ENCODE results near the gene PRPF19. TPM values are rescaled to one million over a fixed set of nuclear protein-coding genes. Genes with fewer than 3 reads are reported as not detected.
A peak's percentile ranks its signal among the peaks of the same experiment; 100 is the strongest.

Gene PRPF19
- total and polyA plus RNA-seq, 2 experiments from 2014 or later = 19.1 to 58.9 TPM

GRCh38 chr11:60952742-60953170 lies 46.4 kb upstream of the PRPF19 start:
- Histone ChIP-seq H3F3A (ENCODE audit: insufficient read depth) (no peaks in the 10 kb centered on the region), H3K4me3 (peak overlapping the region; percentile 75), H3K27me3 (replicated peaks; ENCODE audit: insufficient read depth) (no peaks in the 10 kb centered on the region), H3K79me2 (ENCODE audit: insufficient read depth) (no peaks in the 10 kb centered on the region), H3K9me2 (ENCODE audit: insufficient read depth) (no peaks in the 10 kb centered on the region), H3K36me3 (ENCODE audit: low read depth) (no peaks in the 10 kb centered on the region), H3K4me1 (ENCODE audit: insufficient read depth) (no peaks in the 10 kb centered on the region), H3K27ac (no peak overlapping the region), H3K9me3 (ENCODE audit: low read depth) (no peaks in the 10 kb centered on the region), H4K20me1 (ENCODE audit: insufficient read depth) (no peaks in the 10 kb centered on the region), H3K4me2 (ENCODE audit: unreplicated experiment) (no peak overlapping the region), H3K9ac (peak overlapping the region; percentile 74), H2AFZ (peak overlapping the region; percentile 98)
- TF ChIP-seq EZH2phosphoT487 (IDR thresholded peaks at IDR 0.05; ENCODE audit: insufficient read depth, low read depth) (no peak), EZH2 (IDR thresholded peaks at IDR 0.05; ENCODE audit: insufficient read depth, poor library complexity, severe bottlenecking) (no peak)
- no peak for DNase-seq
- WGBS, 2 experiments (ENCODE audit: low coverage in 1 of 2, low lambda C conversion rate in 2 of 2, missing lambda C conversion rate in 2 of 2) = 23 to 26% methylated on average over 3 of the region's 3 CpGs
- in situ Hi-C loops (cut with MboI) = no loop called here

GRCh38 chr11:60951904-60952741 lies 45.7 kb upstream of the PRPF19 start, which contains the start of gene SLC15A3:
TSS of gene SLC15A3 (minus strand) at chr11:60952176. CDS start at chr11:60951551, 625 bp downstream.
- Histone ChIP-seq H3K4me1 (ENCODE audit: insufficient read depth) (no peaks in the 10 kb centered on the region), H3K27me3 (replicated peaks; ENCODE audit: insufficient read depth) (no peaks in the 10 kb centered on the region), H3K4me3 (peak within 1 kb of the TSS; percentile 75), H3K79me2 (ENCODE audit: insufficient read depth) (no peaks in the 10 kb centered on the region), H3K4me2 (ENCODE audit: unreplicated experiment) (peak within 1 kb of the TSS; percentile 82), H3K27ac (no peak within 1 kb of the TSS), H4K20me1 (ENCODE audit: insufficient read depth) (no peaks in the 10 kb centered on the region), H3K9me3 (ENCODE audit: low read depth) (no peaks in the 10 kb centered on the region), H3F3A (ENCODE audit: insufficient read depth) (no peaks in the 10 kb centered on the region), H3K9me2 (ENCODE audit: insufficient read depth) (no peaks in the 10 kb centered on the region), H3K9ac (peak within 1 kb of the TSS; percentile 74), H3K36me3 (ENCODE audit: low read depth) (no peaks in the 10 kb centered on the region), H2AFZ (peak within 1 kb of the TSS; percentile 98)
- WGBS, 2 experiments (ENCODE audit: low coverage in 1 of 2, low lambda C conversion rate in 2 of 2, missing lambda C conversion rate in 2 of 2) = 2 to 4% methylated on average over 15 to 23 of the region's 23 CpGs
- no peak for TF ChIP-seq EZH2 (IDR thresholded peaks at IDR 0.05; ENCODE audit: insufficient read depth, poor library complexity, severe bottlenecking)
- no peak for TF ChIP-seq EZH2phosphoT487 (IDR thresholded peaks at IDR 0.05; ENCODE audit: insufficient read depth, low read depth)
- in situ Hi-C loops (cut with MboI) = no loop called here
- peak; percentile 66 for DNase-seq

DNA sequence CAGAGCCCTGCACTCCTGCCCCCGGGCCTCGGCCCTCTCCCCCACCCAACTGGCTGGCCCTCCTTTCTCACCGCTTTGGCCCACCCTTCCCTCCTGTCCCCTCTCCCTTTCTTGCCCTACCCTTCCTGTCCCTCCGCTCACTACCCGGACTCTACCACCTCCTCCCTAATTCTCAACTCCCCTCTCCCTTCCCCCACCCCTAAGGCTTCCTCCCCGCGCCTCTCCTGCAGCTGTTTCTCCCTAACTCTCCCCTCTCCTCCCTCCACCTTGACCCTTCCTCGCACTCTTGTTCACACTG lies 45.2 kb upstream of the PRPF19 start:
- Histone ChIP-seq H3K4me2 (ENCODE audit: unreplicated experiment) (peak overlapping the region; percentile 82), H3K9me2 (ENCODE audit: insufficient read depth) (no peaks in the 10 kb centered on the region), H2AFZ (peak overlapping the region; percentile 98), H3K36me3 (ENCODE audit: low read depth) (no peaks in the 10 kb centered on the region), H3K27me3 (replicated peaks; ENCODE audit: insufficient read depth) (no peaks in the 10 kb centered on the region), H3F3A (ENCODE audit: insufficient read depth) (no peaks in the 10 kb centered on the region), H3K27ac (no peak overlapping the region), H3K9me3 (ENCODE audit: low read depth) (no peaks in the 10 kb centered on the region), H3K9ac (peak overlapping the region; percentile 74), H3K4me1 (ENCODE audit: insufficient read depth) (no peaks in the 10 kb centered on the region), H4K20me1 (ENCODE audit: insufficient read depth) (no peaks in the 10 kb centered on the region), H3K4me3 (peak overlapping the region; percentile 75), H3K79me2 (ENCODE audit: insufficient read depth) (no peaks in the 10 kb centered on the region)
- no peak for TF ChIP-seq EZH2phosphoT487 (IDR thresholded peaks at IDR 0.05; ENCODE audit: insufficient read depth, low read depth)
- TF ChIP-seq EZH2 (IDR thresholded peaks at IDR 0.05; ENCODE audit: insufficient read depth, poor library complexity, severe bottlenecking) = no peak
- in situ Hi-C loops (cut with MboI) = no loop called here
- DNase-seq = no peak
- WGBS, 2 experiments (ENCODE audit: low coverage in 1 of 2, low lambda C conversion rate in 2 of 2, missing lambda C conversion rate in 2 of 2) = 14% methylated on average over 8 of the region's 8 CpGs; no CpG with 5 or more reads in 1 of the 2 experiments

GRCh38 chr11:60950933-60951605 lies 44.7 kb upstream of the PRPF19 start:
- H3K27me3 ChIP-seq (replicated peaks; ENCODE audit: insufficient read depth) = no peaks in the 10 kb centered on the region
- H3K36me3 ChIP-seq (ENCODE audit: low read depth) = no peaks in the 10 kb centered on the region
- in situ Hi-C loops (cut with MboI) = no loop called here
- 21 to 27% methylated on average over 23 to 39 of the region's 86 CpGs for WGBS, 2 experiments (ENCODE audit: low coverage in 1 of 2, low lambda C conversion rate in 2 of 2, missing lambda C conversion rate in 2 of 2)
- H3K4me3 ChIP-seq = peak overlapping the region; percentile 75
- H3K9me3 ChIP-seq (ENCODE audit: low read depth) = no peaks in the 10 kb centered on the region
- peak overlapping the region; percentile 98 for H2AFZ ChIP-seq
- no peaks in the 10 kb centered on the region for H3K9me2 ChIP-seq (ENCODE audit: insufficient read depth)
- no peak overlapping the region for H3K27ac ChIP-seq
- TF ChIP-seq EZH2 (IDR thresholded peaks at IDR 0.05; ENCODE audit: insufficient read depth, poor library complexity, severe bottlenecking) (no peak), EZH2phosphoT487 (IDR thresholded peaks at IDR 0.05; ENCODE audit: insufficient read depth, low read depth) (no peak)
- no peaks in the 10 kb centered on the region for H4K20me1 ChIP-seq (ENCODE audit: insufficient read depth)
- no peaks in the 10 kb centered on the region for H3K79me2 ChIP-seq (ENCODE audit: insufficient read depth)
- peak overlapping the region; percentile 82 for H3K4me2 ChIP-seq (ENCODE audit: unreplicated experiment)
- no peak overlapping the region for H3K9ac ChIP-seq
- no peaks in the 10 kb centered on the region for H3F3A ChIP-seq (ENCODE audit: insufficient read depth)
- no peaks in the 10 kb centered on the region for H3K4me1 ChIP-seq (ENCODE audit: insufficient read depth)
- DNase-seq = peak; percentile 55

Measured in GM23248 (cell line).